22Rv1 (cell line): ENCODE measurements around the gene ZFP1.

Experiments used
- ZFX ChIP-seq: fragments of 450-650 bp; IDR thresholded peaks from 2 replicates; pipeline ENCODE4 v1.6.1; 2017; ENCODE audit warnings: antibody characterized with exemption, borderline replicate concordance
- TF ChIP-seq, protein P1 (sequence below): fragments of 450-650 bp; IDR thresholded peaks from 2 replicates; pipeline ENCODE4 v1.5.1; 2017; ENCODE audit warnings: mild to moderate bottlenecking

DNA sequence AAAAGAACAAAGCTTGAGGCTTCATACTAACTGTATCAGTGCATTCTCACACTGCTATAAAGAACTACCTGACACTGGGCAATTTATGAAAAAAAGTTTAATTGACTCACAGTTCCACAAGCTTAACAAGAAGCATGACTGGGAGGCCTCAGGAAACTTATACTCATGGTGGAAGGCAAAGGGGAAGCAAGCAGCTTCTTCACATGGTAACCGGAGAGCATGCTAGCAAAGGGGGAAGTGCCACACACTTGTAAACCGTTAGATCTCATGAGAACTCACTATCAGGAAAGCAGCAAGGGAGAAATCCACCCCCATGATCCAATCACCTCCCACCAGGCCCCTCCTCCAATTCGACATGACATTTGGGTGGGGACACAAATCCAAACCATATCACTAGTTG lies 33.3 kb downstream of the ZFP1 start:
- TF ChIP-seq, protein P1, sequence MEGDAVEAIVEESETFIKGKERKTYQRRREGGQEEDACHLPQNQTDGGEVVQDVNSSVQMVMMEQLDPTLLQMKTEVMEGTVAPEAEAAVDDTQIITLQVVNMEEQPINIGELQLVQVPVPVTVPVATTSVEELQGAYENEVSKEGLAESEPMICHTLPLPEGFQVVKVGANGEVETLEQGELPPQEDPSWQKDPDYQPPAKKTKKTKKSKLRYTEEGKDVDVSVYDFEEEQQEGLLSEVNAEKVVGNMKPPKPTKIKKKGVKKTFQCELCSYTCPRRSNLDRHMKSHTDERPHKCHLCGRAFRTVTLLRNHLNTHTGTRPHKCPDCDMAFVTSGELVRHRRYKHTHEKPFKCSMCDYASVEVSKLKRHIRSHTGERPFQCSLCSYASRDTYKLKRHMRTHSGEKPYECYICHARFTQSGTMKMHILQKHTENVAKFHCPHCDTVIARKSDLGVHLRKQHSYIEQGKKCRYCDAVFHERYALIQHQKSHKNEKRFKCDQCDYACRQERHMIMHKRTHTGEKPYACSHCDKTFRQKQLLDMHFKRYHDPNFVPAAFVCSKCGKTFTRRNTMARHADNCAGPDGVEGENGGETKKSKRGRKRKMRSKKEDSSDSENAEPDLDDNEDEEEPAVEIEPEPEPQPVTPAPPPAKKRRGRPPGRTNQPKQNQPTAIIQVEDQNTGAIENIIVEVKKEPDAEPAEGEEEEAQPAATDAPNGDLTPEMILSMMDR, result no peak
- TF ChIP-seq ZFX, result no peak
